Neural cell (in vitro differentiated cells): ENCODE measurements around the gene POLN.

Source experiments
- EZH2 ChIP-seq: fragments of 200-600, 300-800 bp; shearing (Covaris generic), sonication (generic); IDR thresholded peaks from 2 replicates; pipeline ENCODE4 v1.6.1; 2014; ENCODE audit warnings: antibody characterized with exemption, low read length, borderline replicate concordance, mild to moderate bottlenecking; ENCODE audit not compliant: insufficient read depth, poor library complexity, severe bottlenecking
- POLR2AphosphoS5 ChIP-seq: IDR thresholded peaks from 2 replicates; pipeline ENCODE4 v1.6.1; 2012
- RAD21 ChIP-seq: fragments of 450-650 bp; conservative IDR thresholded peaks from 2 replicates; pipeline ENCODE4 v1.6.1; 2014; ENCODE audit warnings: antibody characterized with exemption, mild to moderate bottlenecking, moderate library complexity
- SMC3 ChIP-seq: fragments of 450-650 bp; conservative IDR thresholded peaks from 2 replicates; pipeline ENCODE4 v1.6.1; 2014; ENCODE audit warnings: antibody characterized with exemption, mild to moderate bottlenecking, moderate library complexity; ENCODE audit not compliant: poor library complexity
- TF ChIP-seq, protein P1 (sequence below): fragments of 450-650 bp; IDR thresholded peaks from 2 replicates; pipeline ENCODE4 v1.5.1; 2014; ENCODE audit warnings: antibody characterized with exemption, mild to moderate bottlenecking, moderate library complexity; ENCODE audit not compliant: poor library complexity, severe bottlenecking
- TF ChIP-seq, protein P2 (sequence below): IDR thresholded peaks from 2 replicates; pipeline ENCODE4 v1.6.1; 2012; ENCODE audit warnings: borderline replicate concordance

DNA sequence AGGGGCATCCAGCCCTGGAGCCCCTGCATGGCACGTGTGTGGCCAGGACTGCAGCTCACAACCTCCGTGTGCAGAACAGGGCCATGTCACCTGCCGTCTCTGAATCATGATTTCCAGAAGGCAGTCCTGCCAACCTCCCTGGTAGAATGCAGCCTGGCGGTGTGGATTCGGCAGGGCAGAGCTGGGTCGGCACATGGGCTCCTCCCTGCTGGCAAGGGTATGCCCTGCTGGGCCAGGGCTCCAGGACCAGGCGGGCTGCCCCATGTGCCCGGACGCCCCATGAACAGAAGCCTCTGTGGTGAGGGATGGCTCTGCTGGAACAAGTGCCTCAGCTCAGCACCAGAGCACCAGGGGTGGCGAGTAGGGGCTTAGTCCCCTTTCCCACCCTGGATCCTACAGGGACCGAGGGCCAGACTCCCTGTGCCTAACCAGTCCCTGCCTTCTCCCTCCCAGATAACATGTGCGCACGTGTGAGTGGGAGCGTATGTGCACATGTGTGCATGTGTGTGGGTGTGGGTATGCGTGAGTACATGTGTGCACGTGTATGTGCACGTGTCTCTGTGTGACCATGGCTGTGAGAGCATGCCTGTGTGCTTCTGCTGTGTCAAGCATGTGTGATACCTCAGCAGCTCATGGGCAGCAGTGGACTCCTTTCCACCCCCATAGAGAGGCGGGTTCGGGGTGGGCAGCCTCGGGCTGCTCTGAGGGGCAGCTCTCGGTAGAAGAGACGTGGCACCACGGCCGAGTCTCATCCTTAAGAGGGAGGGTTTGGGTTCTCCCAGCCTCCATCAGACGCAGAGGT, 30.3 kb upstream of the POLN start:
- TF ChIP-seq SMC3 (no peak), RAD21 (no peak), EZH2 (no peak), POLR2AphosphoS5 (no peak)
- TF ChIP-seq, protein P1, sequence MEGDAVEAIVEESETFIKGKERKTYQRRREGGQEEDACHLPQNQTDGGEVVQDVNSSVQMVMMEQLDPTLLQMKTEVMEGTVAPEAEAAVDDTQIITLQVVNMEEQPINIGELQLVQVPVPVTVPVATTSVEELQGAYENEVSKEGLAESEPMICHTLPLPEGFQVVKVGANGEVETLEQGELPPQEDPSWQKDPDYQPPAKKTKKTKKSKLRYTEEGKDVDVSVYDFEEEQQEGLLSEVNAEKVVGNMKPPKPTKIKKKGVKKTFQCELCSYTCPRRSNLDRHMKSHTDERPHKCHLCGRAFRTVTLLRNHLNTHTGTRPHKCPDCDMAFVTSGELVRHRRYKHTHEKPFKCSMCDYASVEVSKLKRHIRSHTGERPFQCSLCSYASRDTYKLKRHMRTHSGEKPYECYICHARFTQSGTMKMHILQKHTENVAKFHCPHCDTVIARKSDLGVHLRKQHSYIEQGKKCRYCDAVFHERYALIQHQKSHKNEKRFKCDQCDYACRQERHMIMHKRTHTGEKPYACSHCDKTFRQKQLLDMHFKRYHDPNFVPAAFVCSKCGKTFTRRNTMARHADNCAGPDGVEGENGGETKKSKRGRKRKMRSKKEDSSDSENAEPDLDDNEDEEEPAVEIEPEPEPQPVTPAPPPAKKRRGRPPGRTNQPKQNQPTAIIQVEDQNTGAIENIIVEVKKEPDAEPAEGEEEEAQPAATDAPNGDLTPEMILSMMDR = no peak
- TF ChIP-seq, protein P2, sequence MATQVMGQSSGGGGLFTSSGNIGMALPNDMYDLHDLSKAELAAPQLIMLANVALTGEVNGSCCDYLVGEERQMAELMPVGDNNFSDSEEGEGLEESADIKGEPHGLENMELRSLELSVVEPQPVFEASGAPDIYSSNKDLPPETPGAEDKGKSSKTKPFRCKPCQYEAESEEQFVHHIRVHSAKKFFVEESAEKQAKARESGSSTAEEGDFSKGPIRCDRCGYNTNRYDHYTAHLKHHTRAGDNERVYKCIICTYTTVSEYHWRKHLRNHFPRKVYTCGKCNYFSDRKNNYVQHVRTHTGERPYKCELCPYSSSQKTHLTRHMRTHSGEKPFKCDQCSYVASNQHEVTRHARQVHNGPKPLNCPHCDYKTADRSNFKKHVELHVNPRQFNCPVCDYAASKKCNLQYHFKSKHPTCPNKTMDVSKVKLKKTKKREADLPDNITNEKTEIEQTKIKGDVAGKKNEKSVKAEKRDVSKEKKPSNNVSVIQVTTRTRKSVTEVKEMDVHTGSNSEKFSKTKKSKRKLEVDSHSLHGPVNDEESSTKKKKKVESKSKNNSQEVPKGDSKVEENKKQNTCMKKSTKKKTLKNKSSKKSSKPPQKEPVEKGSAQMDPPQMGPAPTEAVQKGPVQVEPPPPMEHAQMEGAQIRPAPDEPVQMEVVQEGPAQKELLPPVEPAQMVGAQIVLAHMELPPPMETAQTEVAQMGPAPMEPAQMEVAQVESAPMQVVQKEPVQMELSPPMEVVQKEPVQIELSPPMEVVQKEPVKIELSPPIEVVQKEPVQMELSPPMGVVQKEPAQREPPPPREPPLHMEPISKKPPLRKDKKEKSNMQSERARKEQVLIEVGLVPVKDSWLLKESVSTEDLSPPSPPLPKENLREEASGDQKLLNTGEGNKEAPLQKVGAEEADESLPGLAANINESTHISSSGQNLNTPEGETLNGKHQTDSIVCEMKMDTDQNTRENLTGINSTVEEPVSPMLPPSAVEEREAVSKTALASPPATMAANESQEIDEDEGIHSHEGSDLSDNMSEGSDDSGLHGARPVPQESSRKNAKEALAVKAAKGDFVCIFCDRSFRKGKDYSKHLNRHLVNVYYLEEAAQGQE = no peak
